Panc1 (cell line): ENCODE measurements around the gene HIF1A. TPM values are rescaled to one million over a fixed set of nuclear protein-coding genes. Genes with fewer than 3 reads are reported as not detected.
"Not testable (repeated sequence)": the region's sequence is repeated elsewhere in the genome, so short reads cannot be mapped to it uniquely, and the experiment has no call there.

ENCODE experiments used
- ATAC-seq: fragments of 200-7000 bp; cut with Tn5 transposase; 2 replicates; pipeline ENCODE4 v1.9.1; 2020; ENCODE audit warnings: mild to moderate bottlenecking, moderate library complexity
- BruUV-seq: library from RNA; stranded (reverse); fragments of 400-500 nt; replicated peaks from 2 replicates; lab custom pipeline; 2021; lab: Mats Ljungman, UMichigan
- CTCF ChIA-PET: fragments of 300-600 bp; sonication (Branson Sonifier 250); formaldehyde crosslinking; loops from one replicate; lab custom pipeline; 2022; ENCODE audit warnings: antibody characterized with exemption; lab: Charles Lee
- POLR2A ChIA-PET: fragments of 300-600 bp; sonication (Branson Sonifier 250); formaldehyde crosslinking; loops from one replicate; lab custom pipeline; 2022; ENCODE audit warnings: antibody characterized with exemption; lab: Charles Lee
- DNase-seq: peaks from one replicate; pipeline ENCODE4 v3.0.0-alpha.2; 2010; ENCODE audit warnings: low read depth, low spot score
- H3K27ac ChIP-seq: 2 replicates; pipeline ENCODE4 v1.5.1; 2011; ENCODE audit warnings: mild to moderate bottlenecking, low read length, inconsistent platforms
- H3K27me3 ChIP-seq: fragments of 200-500 bp; sonication (Bioruptor generic); 2 replicates; pipeline ENCODE4 v1.6.0; 2014; ENCODE audit warnings: low read length, inconsistent platforms; ENCODE audit not compliant: control insufficient read depth, insufficient read depth
- H3K36me3 ChIP-seq: fragments of 200-500 bp; sonication (Bioruptor generic); 2 replicates; pipeline ENCODE4 v1.5.1; 2014; ENCODE audit warnings: inconsistent platforms, mild to moderate bottlenecking, low read length, moderate library complexity; ENCODE audit not compliant: control insufficient read depth, insufficient read depth
- H3K4me1 ChIP-seq: 2 replicates; pipeline ENCODE4 v1.5.1; 2011; ENCODE audit warnings: inconsistent platforms, mild to moderate bottlenecking, low read length, moderate library complexity; ENCODE audit not compliant: control insufficient read depth, insufficient read depth
- H3K4me3 ChIP-seq, 2 experiments: 2 replicates each; pipeline ENCODE4 v1.5.1; 2011 to 2012; ENCODE audit warnings: low read depth in 2 of 2, low read length in 2 of 2, mild to moderate bottlenecking in 2 of 2, inconsistent platforms in 1 of 2, moderate library complexity in 1 of 2
- H3K9me3 ChIP-seq: fragments of 200-500 bp; sonication (Bioruptor generic); 2 replicates; pipeline ENCODE4 v1.5.1; 2014; ENCODE audit warnings: low read depth, mild to moderate bottlenecking, inconsistent platforms, low read length, moderate library complexity; ENCODE audit not compliant: control insufficient read depth, insufficient read depth
- CTCF ChIP-seq: fragments of 450-650 bp; IDR thresholded peaks from 2 replicates; pipeline ENCODE4 v1.5.1; 2017; ENCODE audit warnings: mild to moderate bottlenecking
- POLR2AphosphoS5 ChIP-seq: IDR thresholded peaks from 2 replicates; pipeline ENCODE4 v1.6.1; 2012; ENCODE audit warnings: mild to moderate bottlenecking, low read depth, low read length, moderate library complexity
- REST ChIP-seq, 2 experiments: IDR thresholded peaks; 2 replicates each; pipeline ENCODE4 v1.6.1; 2011 to 2012; ENCODE audit warnings: low read depth in 2 of 2, control low read depth in 1 of 2, low read length in 1 of 2, mild to moderate bottlenecking in 1 of 2, moderate library complexity in 1 of 2; ENCODE audit not compliant: insufficient read depth in 1 of 2
- SIN3A ChIP-seq: IDR thresholded peaks from 2 replicates; pipeline ENCODE4 v1.6.1; 2012; ENCODE audit warnings: low read depth, mild to moderate bottlenecking, low read length, moderate library complexity, borderline replicate concordance; ENCODE audit not compliant: insufficient read depth
- TCF7L2 ChIP-seq: IDR thresholded peaks from 2 replicates; pipeline ENCODE4 v1.6.1; 2011; ENCODE audit warnings: mild to moderate bottlenecking, low read depth, low read length, inconsistent platforms
- in situ Hi-C: cut with HindIII; loops from 2 replicates; pipeline ENCODE4 v1.10.0; 2016; ENCODE audit warnings: low sequenced_read_pairs, low pct_unique_long_range_greater_than_20kb
- intact Hi-C: fragments of 100-400 bp; cut with micrococcal nuclease; formaldehyde crosslinking; loops from one replicate; pipeline ENCODE4 v1.10.0; 2022; ENCODE audit not compliant: unreplicated experiment
- total RNA-seq: library from RNA; stranded (reverse); gene quantifications from one replicate; pipeline ENCODE4 v1.2.1, GENCODE V29; 2021; ENCODE audit not compliant: unreplicated experiment

The HIF1A gene
- total RNA-seq, 1 experiment from 2014 or later: 83.4 TPM

GRCh38 chr14:61656341-61656740 lies 39.0 kb upstream of the HIF1A start:
- no peaks in the 10 kb centered on the region for H3K9me3 ChIP-seq
- POLR2A ChIA-PET: no interaction called here
- DNase-seq (no peak), ATAC-seq (no peak)
- H3K4me3 ChIP-seq: no peak overlapping the region
- no peak for TF ChIP-seq TCF7L2
- CTCF ChIA-PET: no interaction called here
- no peak overlapping the region for H3K27ac ChIP-seq
- intact Hi-C loops (no loop called here), in situ Hi-C loops (no loop called here)
- H3K27me3 ChIP-seq: no peaks in the 10 kb centered on the region; the same call in none of the 2 replicates
- no peaks in the 10 kb centered on the region for H3K4me1 ChIP-seq
- BruUV-seq: no TSS peak
- H3K36me3 ChIP-seq: no peaks in the 10 kb centered on the region

- H3K36me3 ChIP-seq, CTCF ChIA-PET, BruUV-seq, H3K4me1 ChIP-seq, in situ Hi-C loops, DNase-seq, H3K27me3 ChIP-seq, H3K9me3 ChIP-seq, intact Hi-C loops, H3K27ac ChIP-seq, H3K4me3 ChIP-seq, ATAC-seq, POLR2A ChIA-PET: not testable (repeated sequence)
Measured at GRCh38 chr14:61658111-61658510, 37.2 kb upstream of the HIF1A start.

- H3K9me3 ChIP-seq: no peaks in the 10 kb centered on the region
- DNase-seq (no peak), ATAC-seq (no peak)
- no TSS peak for BruUV-seq
- H3K4me3 ChIP-seq: no peak overlapping the region
- TF ChIP-seq CTCF (no peak), POLR2AphosphoS5 (no peak), TCF7L2 (no peak), SIN3A (no peak), REST (IDR thresholded peaks at IDR 0.05; ENCODE audit: insufficient read depth in 1 of 2, low read depth in 2 of 2, low read length in 1 of 2) (no peak)
- H3K27ac ChIP-seq: no peak overlapping the region
- H3K36me3 ChIP-seq: no peaks in the 10 kb centered on the region
- ChIA-PET CTCF (no interaction called here), POLR2A (no interaction called here)
- no peaks in the 10 kb centered on the region; the same call in 1 of the 2 replicates for H3K27me3 ChIP-seq
- in situ Hi-C loops: no loop called here
- H3K4me1 ChIP-seq: no peaks in the 10 kb centered on the region; the same call in 1 of the 2 replicates
- intact Hi-C loops: no loop called here
Measured at GRCh38 chr14:61659582-61659981, 35.7 kb upstream of the HIF1A start.
